Endothelial cell of umbilical vein (primary cell): Measurements from ENCODE around the gene TBC1D5. TPM values are rescaled to one million over a fixed set of nuclear protein-coding genes. Genes with fewer than 3 reads are reported as not detected.

Source experiments
- BruUV-seq: library from RNA; stranded (reverse); fragments of 400-500 nt; replicated peaks from 2 replicates; lab custom pipeline; 2021; lab: Mats Ljungman, UMichigan
- CTCF ChIA-PET: fragments of 300-600, 350-600 bp; sonication (Branson Sonifier 250); formaldehyde crosslinking; loops from one replicate; lab custom pipeline; 2021; ENCODE audit warnings: antibody characterized with exemption, inconsistent platforms; lab: Charles Lee
- POLR2A ChIA-PET: fragments of 300-600, 350-600 bp; sonication (Branson Sonifier 250); formaldehyde crosslinking; loops from one replicate; lab custom pipeline; 2021; ENCODE audit warnings: antibody characterized with exemption, inconsistent platforms; lab: Charles Lee
- DNase-seq: peaks from one replicate; pipeline ENCODE4 v3.0.0-alpha.2; 2011; ENCODE audit warnings: low read depth, low spot score
- FAIRE-seq: peaks from 2 replicates; lab custom pipeline; 2011; peaks lifted over from hg19 to GRCh38; lab: Jason Lieb, UNC
- H2AFZ ChIP-seq: 2 replicates; pipeline ENCODE4 v1.6.0; 2012; ENCODE audit warnings: low read depth, low read length, control low read depth, inconsistent platforms
- H3K27ac ChIP-seq: 2 replicates; pipeline ENCODE4 v1.5.1; 2011; ENCODE audit warnings: low read depth, mild to moderate bottlenecking, control low read depth, low read length, moderate library complexity; ENCODE audit not compliant: insufficient read depth
- H3K27me3 ChIP-seq, 2 experiments: 2 replicates each; pipeline versions ENCODE4 v1.6.0 to v1.6.1; 2011; ENCODE audit warnings: low read length in 2 of 2, mixed read lengths in 1 of 2; ENCODE audit not compliant: control insufficient read depth in 2 of 2, insufficient read depth in 2 of 2
- H3K36me3 ChIP-seq, 2 experiments: 2 replicates in 1 of 2; 3 replicates in 1 of 2; pipeline ENCODE4 v1.5.1; 2011; ENCODE audit warnings: low read length in 2 of 2, mild to moderate bottlenecking in 1 of 2, moderate library complexity in 1 of 2; ENCODE audit not compliant: control insufficient read depth in 2 of 2, insufficient read depth in 2 of 2; ENCODE audit errors: extremely low read depth in 1 of 2
- H3K4me1 ChIP-seq: 3 replicates; pipeline ENCODE4 v1.5.1; 2011; ENCODE audit warnings: mild to moderate bottlenecking, low read length; ENCODE audit not compliant: control insufficient read depth, insufficient read depth; ENCODE audit errors: extremely low read depth
- H3K4me2 ChIP-seq: 2 replicates; pipeline ENCODE4 v1.6.1; 2011; ENCODE audit warnings: low read length, control low read depth, mixed read lengths; ENCODE audit not compliant: insufficient read depth
- H3K4me3 ChIP-seq, 3 experiments: fragments of 200-600 bp in 1 of 3; sonication (generic), shearing (Covaris generic) in 1 of 3; replicated peaks in 1 of 3; 2 replicates each; pipeline ENCODE4 v1.5.1; 2011 to 2016; ENCODE audit warnings: control low read depth in 3 of 3, low read length in 3 of 3, mild to moderate bottlenecking in 2 of 3, inconsistent platforms in 1 of 3, low read depth in 1 of 3, moderate library complexity in 1 of 3; ENCODE audit not compliant: insufficient read depth in 1 of 3
- H3K79me2 ChIP-seq: 2 replicates; pipeline ENCODE4 v1.6.0; 2012; ENCODE audit warnings: low read length, inconsistent platforms; ENCODE audit not compliant: control insufficient read depth, insufficient read depth
- H3K9ac ChIP-seq: replicated peaks from 2 replicates; pipeline ENCODE3; 2011; ENCODE audit warnings: low read length, control low read depth; ENCODE audit not compliant: insufficient read depth; ENCODE audit errors: extremely low read depth
- H3K9me1 ChIP-seq: replicated peaks from 3 replicates; pipeline ENCODE4 v1.6.0; 2011; ENCODE audit warnings: mild to moderate bottlenecking, low read length; ENCODE audit not compliant: control insufficient read depth, insufficient read depth; ENCODE audit errors: extremely low read depth
- H3K9me3 ChIP-seq: replicated peaks from 2 replicates; pipeline ENCODE4 v1.5.1; 2012; ENCODE audit warnings: low read length, inconsistent platforms; ENCODE audit not compliant: control insufficient read depth, insufficient read depth
- H4K20me1 ChIP-seq: replicated peaks from 2 replicates; pipeline ENCODE3; 2011; ENCODE audit warnings: mild to moderate bottlenecking, low read length; ENCODE audit not compliant: control insufficient read depth, insufficient read depth; ENCODE audit errors: extremely low read depth
- EZH2 ChIP-seq: IDR thresholded peaks from 2 replicates; pipeline ENCODE4 v1.6.1; 2012; ENCODE audit warnings: borderline replicate concordance, low read depth, mild to moderate bottlenecking, moderate library complexity, low read length, inconsistent platforms; ENCODE audit not compliant: severe bottlenecking
- GATA2 ChIP-seq: IDR thresholded peaks from 2 replicates; pipeline ENCODE4 v1.7.0; 2011; ENCODE audit warnings: low read depth, mild to moderate bottlenecking, moderate library complexity, mixed read lengths, low read length; ENCODE audit not compliant: insufficient read length, insufficient read depth
- MYC ChIP-seq: IDR thresholded peaks from one replicate; pipeline ENCODE4 v1.6.1; 2011; ENCODE audit warnings: mild to moderate bottlenecking, low read depth, low read length
- POLR2A ChIP-seq: IDR thresholded peaks from 2 replicates; pipeline ENCODE4 v1.6.1; 2012; ENCODE audit warnings: low read depth, mild to moderate bottlenecking, control low read depth, low read length
- dilution Hi-C: fragments of 300-500 bp; cut with MboI; formaldehyde crosslinking; loops from one replicate; pipeline ENCODE4 v1.15.0; 2019; ENCODE audit warnings: low sequenced_read_pairs; ENCODE audit not compliant: extremely low pct_ligation_motif_present
- intact Hi-C: fragments of 100-400 bp; cut with micrococcal nuclease; formaldehyde crosslinking; loops from one replicate; pipeline ENCODE4 v1.10.0; 2022
- polyA plus RNA-seq, 4 experiments: library from polyadenylated mRNA; depleted of rRNA in 3 of 4; stranded (reverse) in 3 of 4; unstranded in 1 of 4; fragments of >200 nt; gene quantifications; 2 replicates each; pipeline versions ENCODE4 v1.2.1 to v1.2.3, GENCODE V29; 2011 to 2012; ENCODE audit warnings: missing spikeins in 1 of 4
- total RNA-seq: library from RNA; stranded (reverse); gene quantifications from 2 replicates; pipeline ENCODE4 v1.2.3, GENCODE V29; 2021

TBC1D5 gene
- total and polyA plus RNA-seq, 2 donors (not counting 3 experiments of a cell fraction or from before 2014, with no cell fraction given), result 17.5 to 44.7 TPM

DNA sequence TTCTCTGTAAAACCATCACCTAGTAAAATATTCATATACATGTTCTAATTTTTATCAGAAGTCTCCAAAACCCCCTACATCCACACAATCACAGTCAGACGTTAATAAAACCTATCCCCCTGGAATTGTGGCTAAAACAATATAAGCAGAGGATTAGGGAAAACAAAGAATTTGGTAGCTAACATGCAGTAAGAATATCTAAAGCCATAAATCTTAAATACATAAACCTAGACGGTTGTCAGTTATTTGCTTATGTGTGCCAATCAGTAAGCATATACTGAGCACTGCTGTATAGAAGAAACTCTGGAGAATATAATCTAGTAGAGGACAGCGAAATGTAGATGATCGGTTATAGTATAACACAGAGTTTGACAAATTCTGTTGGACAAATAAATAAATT is 232.2 kb downstream of the TBC1D5 start:
- Histone ChIP-seq H3K4me1 (peaks cover 12% of the 10 kb centered on the region), H3K79me2 (no peaks in the 10 kb centered on the region), H4K20me1 (no peaks in the 10 kb centered on the region), H3K9me1 (no peaks in the 10 kb centered on the region), H2AFZ (no peak overlapping the region), H3K4me2 (no peak overlapping the region), H3K36me3 (no peaks in the 10 kb centered on the region), H3K9me3 (no peaks in the 10 kb centered on the region), H3K27me3 (no peaks in the 10 kb centered on the region), H3K9ac (no peak overlapping the region), H3K4me3 (no peak overlapping the region), H3K27ac (no peak overlapping the region)
- intact Hi-C loops (no loop called here), dilution Hi-C loops (no loop called here)
- FAIRE-seq (no peak), DNase-seq (no peak)
- no TSS peak for BruUV-seq
- ChIA-PET POLR2A (no interaction called here), CTCF (interaction anchor here (1.7 kb wide), 1 partner anchor 135 kb away, joined by 3 read pairs; no protein-coding TSS in a partner anchor)
- TF ChIP-seq POLR2A (no peak), MYC (no peak), GATA2 (no peak)

DNA sequence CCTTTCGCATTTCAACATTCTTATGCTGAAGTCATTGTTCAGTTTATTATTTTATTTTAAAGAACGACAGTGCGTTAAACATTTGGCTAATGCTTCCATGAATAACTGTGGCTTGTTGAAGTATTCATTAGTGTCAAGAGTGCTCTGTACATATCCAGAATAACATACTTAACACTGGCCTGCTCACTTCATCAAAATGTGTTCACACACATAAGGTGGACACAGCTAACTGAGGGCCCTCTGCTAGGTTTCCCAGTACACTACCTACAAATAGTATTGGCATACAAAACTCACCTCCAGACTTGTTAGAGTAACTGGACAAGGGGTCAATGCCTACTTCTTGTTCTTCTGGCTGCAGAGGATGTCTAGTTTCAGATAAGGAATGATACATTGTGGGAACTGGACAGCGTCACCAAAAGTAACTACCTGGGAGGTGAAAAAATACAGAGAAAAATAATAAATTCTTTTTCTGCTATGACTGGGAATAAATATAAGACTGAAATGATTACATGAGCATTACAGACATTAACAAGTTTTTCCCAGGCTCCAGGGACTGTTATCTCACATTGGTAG is 234.2 kb downstream of the TBC1D5 start:
- TF ChIP-seq EZH2, result no peak
- CTCF ChIA-PET, result no interaction called here
- Histone ChIP-seq H3K27ac (no peak overlapping the region), H2AFZ (no peak overlapping the region), H3K27me3 (no peaks in the 10 kb centered on the region), H4K20me1 (no peaks in the 10 kb centered on the region), H3K36me3 (no peaks in the 10 kb centered on the region), H3K9me1 (no peaks in the 10 kb centered on the region), H3K9ac (no peak overlapping the region), H3K4me3 (no peak overlapping the region), H3K4me1 (peaks cover 13% of the 10 kb centered on the region), H3K9me3 (no peaks in the 10 kb centered on the region), H3K79me2 (no peaks in the 10 kb centered on the region), H3K4me2 (no peak overlapping the region)
- no TSS peak for BruUV-seq
- no peak for DNase-seq
- POLR2A ChIA-PET, result no interaction called here
- no peak for FAIRE-seq
- intact Hi-C loops (no loop called here), dilution Hi-C loops (no loop called here)
